Mononuclear cell (primary cell): ENCODE data around the gene PLIN3. TPM values are rescaled to one million over a fixed set of nuclear protein-coding genes. Genes with fewer than 3 reads are reported as not detected.

Source experiments
- H3K27me3 ChIP-seq: 2 replicates; pipeline ENCODE4 v1.6.0; 2011; ENCODE audit warnings: low read length, control low read depth; ENCODE audit not compliant: insufficient read depth
- H3K4me1 ChIP-seq: 2 replicates; pipeline ENCODE4 v1.5.1; 2011; ENCODE audit warnings: mild to moderate bottlenecking, low read length, control low read depth; ENCODE audit not compliant: insufficient read depth
- H3K4me3 ChIP-seq: 2 replicates; pipeline ENCODE4 v1.5.1; 2011; ENCODE audit warnings: mild to moderate bottlenecking, low read length, moderate library complexity
- H3K9me3 ChIP-seq: 2 replicates; pipeline ENCODE4 v1.5.1; 2011; ENCODE audit warnings: low read depth, mild to moderate bottlenecking, control low read depth, low read length
- total RNA-seq: library from RNA; depleted of rRNA; stranded (reverse); fragments of >200 nt; gene quantifications from one replicate; pipeline ENCODE4 v1.2.3, GENCODE V29; 2012

PLIN3 gene, protein sequence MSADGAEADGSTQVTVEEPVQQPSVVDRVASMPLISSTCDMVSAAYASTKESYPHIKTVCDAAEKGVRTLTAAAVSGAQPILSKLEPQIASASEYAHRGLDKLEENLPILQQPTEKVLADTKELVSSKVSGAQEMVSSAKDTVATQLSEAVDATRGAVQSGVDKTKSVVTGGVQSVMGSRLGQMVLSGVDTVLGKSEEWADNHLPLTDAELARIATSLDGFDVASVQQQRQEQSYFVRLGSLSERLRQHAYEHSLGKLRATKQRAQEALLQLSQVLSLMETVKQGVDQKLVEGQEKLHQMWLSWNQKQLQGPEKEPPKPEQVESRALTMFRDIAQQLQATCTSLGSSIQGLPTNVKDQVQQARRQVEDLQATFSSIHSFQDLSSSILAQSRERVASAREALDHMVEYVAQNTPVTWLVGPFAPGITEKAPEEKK
- 44.1 TPM for total RNA-seq

GRCh38 chr19:4867534-4868285 lies at the start of gene PLIN3:
Gene PLIN3, minus strand, starts transcription at chr19:4867667. Its CDS starts 6,273 bp downstream, at chr19:4861394.
- Histone ChIP-seq H3K4me1 (peaks cover 47% of the 10 kb centered on the region), H3K27me3 (no peaks in the 10 kb centered on the region), H3K9me3 (no peaks in the 10 kb centered on the region), H3K4me3 (peak within 1 kb of the TSS; percentile 78)

DNA sequence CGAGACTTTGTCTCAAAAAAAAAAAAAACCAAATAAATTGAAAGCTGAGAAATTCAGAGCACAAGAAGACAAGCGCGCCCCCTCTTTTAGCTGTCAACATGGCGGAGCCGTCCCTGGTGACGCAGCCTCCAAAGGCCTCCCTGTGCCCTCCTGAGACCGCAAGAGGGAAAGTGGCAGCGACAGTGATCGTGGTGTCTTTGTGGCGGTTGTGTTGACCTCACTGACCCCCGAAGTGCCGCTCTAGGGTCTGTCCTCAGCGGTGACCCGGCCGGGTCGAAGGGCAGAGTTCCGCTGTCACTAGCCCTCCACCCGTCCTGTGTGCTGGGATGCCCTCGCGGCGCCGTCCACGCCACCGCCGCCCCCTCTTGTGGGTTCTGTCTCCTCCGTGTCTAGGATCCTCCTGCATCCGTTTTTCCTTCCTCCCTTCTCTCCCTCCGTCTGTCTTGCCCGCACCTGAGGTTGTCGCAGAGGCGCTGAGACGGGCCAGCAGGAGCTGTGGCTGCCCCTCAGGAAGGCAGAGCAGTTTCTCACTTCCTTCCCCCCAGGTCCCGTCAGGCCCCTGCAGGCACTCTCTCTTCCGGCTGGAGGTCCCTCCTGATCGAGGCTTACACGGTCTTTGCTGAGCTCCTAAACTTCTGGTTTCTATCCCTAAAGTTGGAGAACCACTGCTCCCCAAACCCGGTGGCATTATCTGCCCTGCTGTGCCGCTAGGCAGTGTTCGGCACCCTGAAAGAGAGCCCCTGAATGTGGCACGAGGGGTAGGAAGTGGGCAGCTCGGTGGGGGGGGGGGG lies 49.0 kb upstream of the PLIN3 start:
- H3K9me3 ChIP-seq = no peaks in the 10 kb centered on the region
- H3K4me3 ChIP-seq = peak overlapping the region; percentile 76
- H3K4me1 ChIP-seq = peaks cover 56% of the 10 kb centered on the region
- H3K27me3 ChIP-seq = no peaks in the 10 kb centered on the region

DNA sequence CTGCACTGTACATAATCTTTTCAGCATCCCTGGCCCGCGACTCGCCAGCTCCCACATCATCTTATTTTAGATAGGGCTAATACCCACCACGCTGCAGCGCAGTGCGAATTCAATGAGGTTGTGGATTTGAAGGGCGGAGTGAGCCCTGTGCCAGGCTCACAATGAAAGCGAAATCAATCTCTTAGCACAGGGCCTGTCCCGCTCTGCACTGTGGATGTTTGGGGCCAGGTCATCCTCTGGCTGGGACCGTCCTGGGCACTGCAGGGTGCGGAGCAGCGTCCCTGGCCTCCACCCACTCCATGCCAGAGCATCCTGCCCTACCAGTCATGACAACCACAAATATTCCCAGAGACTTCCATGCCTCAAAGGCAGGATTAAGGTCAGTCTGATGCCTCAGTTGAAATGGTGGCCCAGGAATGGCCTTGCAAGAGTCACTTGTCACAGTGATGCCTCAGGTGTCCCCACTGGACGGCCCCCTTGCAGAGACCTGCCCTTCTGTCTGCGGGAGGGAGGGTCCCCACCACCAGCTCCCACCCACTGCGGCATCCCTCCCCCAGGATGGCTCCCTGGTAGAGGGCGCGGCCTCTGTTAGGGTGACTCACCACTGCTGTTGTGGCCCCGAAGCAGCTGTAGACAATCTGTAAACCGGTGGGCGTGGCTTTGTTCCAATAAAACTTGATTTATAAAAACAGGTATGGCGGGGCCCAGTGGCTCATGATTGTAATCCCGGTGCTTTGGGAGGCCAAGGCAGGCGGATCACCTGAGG lies 47.5 kb upstream of the PLIN3 start:
- Histone ChIP-seq H3K4me3 (peak overlapping the region; percentile 76), H3K9me3 (no peaks in the 10 kb centered on the region), H3K27me3 (no peaks in the 10 kb centered on the region), H3K4me1 (peaks cover 69% of the 10 kb centered on the region)

DNA sequence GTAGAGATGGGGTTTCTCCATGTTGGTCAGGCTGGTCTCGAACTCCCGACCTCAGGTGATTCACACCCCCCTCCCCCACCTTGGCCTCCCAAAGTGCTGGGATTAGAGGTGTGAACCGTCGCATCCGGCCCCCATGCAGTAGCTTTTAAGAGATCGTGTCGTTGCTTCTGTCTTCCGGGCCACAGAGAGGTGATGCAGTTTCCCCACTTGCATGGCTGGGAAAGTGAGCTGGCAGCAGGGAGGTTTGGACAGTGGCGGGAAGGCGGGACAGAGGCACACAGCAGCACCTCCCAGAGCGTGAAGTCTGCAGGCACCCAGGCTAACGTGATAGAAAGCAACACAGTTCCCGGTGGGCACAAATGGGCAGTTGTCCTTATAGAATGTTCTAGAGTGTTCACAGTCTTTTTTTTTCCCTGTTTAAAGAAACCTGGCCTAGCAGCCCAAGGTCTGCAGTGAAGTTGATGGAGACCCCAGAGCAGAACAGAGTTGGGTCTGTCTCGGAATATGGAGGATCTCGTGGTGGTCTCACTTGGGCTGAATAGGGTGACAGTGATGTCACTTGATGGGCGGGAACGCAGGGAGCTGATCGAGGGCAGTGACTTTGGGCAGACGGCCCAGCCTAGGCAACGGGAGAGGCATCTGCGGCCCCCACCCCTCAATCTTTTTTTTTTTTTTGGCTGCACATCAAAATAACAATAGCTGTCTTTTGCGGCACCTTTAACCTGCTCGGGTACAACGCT lies 46.7 kb upstream of the PLIN3 start:
- Histone ChIP-seq H3K4me3 (peak overlapping the region; percentile 76), H3K4me1 (peaks cover 74% of the 10 kb centered on the region), H3K9me3 (no peaks in the 10 kb centered on the region), H3K27me3 (no peaks in the 10 kb centered on the region)

- no peaks in the 10 kb centered on the region for H3K9me3 ChIP-seq
- H3K4me1 ChIP-seq = peaks cover 81% of the 10 kb centered on the region
- no peaks in the 10 kb centered on the region for H3K27me3 ChIP-seq
- peak overlapping the region; percentile 12 for H3K4me3 ChIP-seq
These were observed 44.6 kb upstream of the PLIN3 start for GRCh38 chr19:4911786-4912672.

- peak overlapping the region; percentile 17 for H3K4me3 ChIP-seq
- no peaks in the 10 kb centered on the region for H3K9me3 ChIP-seq
- H3K27me3 ChIP-seq = no peaks in the 10 kb centered on the region
- H3K4me1 ChIP-seq = peaks cover 74% of the 10 kb centered on the region
These were observed 43.8 kb upstream of the PLIN3 start for GRCh38 chr19:4911314-4911713.

DNA sequence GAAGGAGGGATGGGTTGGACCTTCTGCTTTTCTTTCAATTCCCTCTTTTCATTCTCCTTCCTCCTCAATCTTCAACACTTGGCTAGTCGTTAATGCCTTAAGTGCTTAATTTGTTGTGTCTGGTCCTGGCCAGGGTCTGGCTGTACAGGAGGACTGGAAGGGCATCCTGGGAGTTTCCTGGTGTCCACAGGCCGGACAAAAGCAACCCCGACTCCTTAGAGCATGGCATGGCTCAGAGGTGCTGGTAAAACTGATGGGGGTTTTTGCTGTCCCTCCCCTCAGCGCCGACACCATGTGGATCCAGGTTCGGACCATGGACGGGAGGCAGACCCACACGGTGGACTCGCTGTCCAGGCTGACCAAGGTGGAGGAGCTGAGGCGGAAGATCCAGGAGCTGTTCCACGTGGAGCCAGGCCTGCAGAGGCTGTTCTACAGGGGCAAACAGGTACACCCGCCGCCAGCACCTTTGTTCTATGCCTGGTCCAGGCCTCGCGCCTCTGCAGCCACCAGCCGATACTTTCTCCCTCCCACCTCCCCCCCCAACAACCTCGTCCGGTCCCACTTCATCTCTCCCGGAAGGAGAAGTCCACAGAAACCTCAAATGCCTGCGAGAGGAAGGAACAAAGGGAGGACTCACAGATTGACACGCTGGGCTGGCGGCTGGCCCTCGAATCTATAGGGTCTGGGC lies 43.3 kb upstream of the PLIN3 start:
- peaks cover 70% of the 10 kb centered on the region for H3K4me1 ChIP-seq
- H3K4me3 ChIP-seq = peak overlapping the region; percentile 44
- no peaks in the 10 kb centered on the region for H3K27me3 ChIP-seq
- H3K9me3 ChIP-seq = no peaks in the 10 kb centered on the region

DNA sequence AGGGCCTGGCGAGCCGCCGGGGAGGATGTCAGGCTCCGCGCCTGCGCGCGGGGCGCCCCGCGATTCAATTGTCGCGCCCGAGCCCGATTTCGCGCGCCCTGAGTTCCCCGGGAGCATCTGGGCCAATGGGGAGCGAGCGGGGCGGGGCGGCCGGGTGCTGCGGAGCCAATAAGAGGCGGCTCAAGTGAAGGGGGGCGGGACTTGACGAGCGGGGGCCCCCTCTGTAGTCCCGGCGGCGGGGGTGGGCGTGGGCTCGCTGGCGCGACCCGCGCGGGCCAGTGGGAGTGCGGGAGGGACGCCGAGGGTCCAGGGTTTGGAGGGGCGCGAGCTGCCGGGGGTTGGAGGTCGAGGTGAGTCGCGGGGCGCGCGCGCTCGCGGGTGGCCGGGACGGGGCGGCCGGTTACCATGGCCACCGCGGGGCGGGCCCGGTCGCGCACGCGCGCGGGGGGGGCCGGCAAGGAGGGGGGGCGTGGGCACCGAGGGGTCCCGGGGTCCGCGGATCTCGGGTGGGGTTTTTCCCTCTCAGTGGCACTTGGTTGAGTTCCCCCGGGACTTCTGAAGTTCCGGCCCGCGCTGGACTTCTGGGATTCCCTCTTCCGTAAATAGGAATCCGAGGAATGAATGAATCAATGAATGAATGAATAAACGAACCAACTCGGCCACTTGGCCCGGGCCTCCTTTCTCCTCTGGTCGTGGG lies 42.6 kb upstream of the PLIN3 start:
- H3K27me3 ChIP-seq = no peaks in the 10 kb centered on the region
- peaks cover 63% of the 10 kb centered on the region for H3K4me1 ChIP-seq
- H3K4me3 ChIP-seq = peak overlapping the region; percentile 44
- no peaks in the 10 kb centered on the region for H3K9me3 ChIP-seq

- no peaks in the 10 kb centered on the region for H3K27me3 ChIP-seq
- peak within 1 kb of the TSS; percentile 44 for H3K4me3 ChIP-seq
- H3K4me1 ChIP-seq = peaks cover 55% of the 10 kb centered on the region
- H3K9me3 ChIP-seq = no peaks in the 10 kb centered on the region
These were observed 41.9 kb upstream of the PLIN3 start, which contains the start of gene UHRF1 for GRCh38 chr19:4909156-4909896. Gene UHRF1, plus strand, starts transcription at chr19:4909501. Its CDS starts 1,385 bp downstream, at chr19:4910886.

- peaks cover 50% of the 10 kb centered on the region for H3K4me1 ChIP-seq
- no peak overlapping the region for H3K4me3 ChIP-seq
- no peaks in the 10 kb centered on the region for H3K9me3 ChIP-seq
- no peaks in the 10 kb centered on the region for H3K27me3 ChIP-seq
These were observed 41.3 kb upstream of the PLIN3 start for GRCh38 chr19:4908781-4909155.

DNA sequence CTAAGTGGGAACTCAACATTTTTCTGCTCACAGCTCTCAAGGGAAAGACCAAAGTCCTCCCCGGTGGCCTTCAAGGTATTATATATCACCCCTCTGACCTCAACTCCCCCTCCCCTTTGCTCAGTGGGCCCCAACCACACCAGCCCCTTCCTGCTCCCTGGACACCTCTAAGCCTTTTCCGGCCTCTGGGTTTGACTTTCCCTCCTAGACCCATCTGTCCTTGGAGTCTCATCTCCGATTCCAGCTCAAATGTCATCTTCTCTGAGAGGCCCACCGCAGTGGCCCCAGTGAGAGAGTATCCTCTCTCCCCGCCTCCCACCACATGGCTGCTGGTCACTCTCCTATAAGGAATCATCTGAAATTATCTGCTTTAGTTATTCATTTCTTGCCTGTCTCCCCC lies 40.9 kb upstream of the PLIN3 start:
- Histone ChIP-seq H3K4me3 (no peak overlapping the region), H3K9me3 (no peaks in the 10 kb centered on the region), H3K27me3 (no peaks in the 10 kb centered on the region), H3K4me1 (peaks cover 46% of the 10 kb centered on the region)

DNA sequence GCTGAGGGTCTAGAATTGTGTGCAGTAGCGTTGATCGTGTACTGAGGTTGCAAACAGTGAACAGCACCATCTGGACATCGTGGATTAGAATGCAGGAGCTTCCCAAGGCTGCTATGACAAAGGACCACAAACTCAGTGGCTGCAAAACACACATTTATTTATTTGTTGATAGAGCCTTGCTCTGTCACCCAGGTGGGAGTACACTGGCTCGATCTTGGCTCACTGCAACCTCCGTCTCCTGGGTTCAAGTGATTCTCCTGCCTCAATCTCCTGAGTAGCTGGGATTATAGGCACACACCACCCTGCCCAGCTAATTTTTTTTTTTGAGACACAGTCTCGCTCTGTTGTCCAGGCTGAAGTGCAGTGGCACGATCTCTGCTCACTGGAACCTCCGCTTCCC lies 39.5 kb upstream of the PLIN3 start:
- no peaks in the 10 kb centered on the region for H3K9me3 ChIP-seq

More for the DNA sequence above, 39.5 kb upstream of the PLIN3 start:
- H3K27me3 ChIP-seq = no peaks in the 10 kb centered on the region
- H3K4me3 ChIP-seq = no peak overlapping the region
- peaks cover 32% of the 10 kb centered on the region for H3K4me1 ChIP-seq
